NCI-H510A treated with DMSO at 0.1 percent for 48 hours (cell line): ENCODE data around the gene PGAP3.

ENCODE experiments used
- DNase-seq: peaks from one replicate; lab custom pipeline; 2025; lab: John Stamatoyannopoulos, UW

Gene PGAP3

DNA sequence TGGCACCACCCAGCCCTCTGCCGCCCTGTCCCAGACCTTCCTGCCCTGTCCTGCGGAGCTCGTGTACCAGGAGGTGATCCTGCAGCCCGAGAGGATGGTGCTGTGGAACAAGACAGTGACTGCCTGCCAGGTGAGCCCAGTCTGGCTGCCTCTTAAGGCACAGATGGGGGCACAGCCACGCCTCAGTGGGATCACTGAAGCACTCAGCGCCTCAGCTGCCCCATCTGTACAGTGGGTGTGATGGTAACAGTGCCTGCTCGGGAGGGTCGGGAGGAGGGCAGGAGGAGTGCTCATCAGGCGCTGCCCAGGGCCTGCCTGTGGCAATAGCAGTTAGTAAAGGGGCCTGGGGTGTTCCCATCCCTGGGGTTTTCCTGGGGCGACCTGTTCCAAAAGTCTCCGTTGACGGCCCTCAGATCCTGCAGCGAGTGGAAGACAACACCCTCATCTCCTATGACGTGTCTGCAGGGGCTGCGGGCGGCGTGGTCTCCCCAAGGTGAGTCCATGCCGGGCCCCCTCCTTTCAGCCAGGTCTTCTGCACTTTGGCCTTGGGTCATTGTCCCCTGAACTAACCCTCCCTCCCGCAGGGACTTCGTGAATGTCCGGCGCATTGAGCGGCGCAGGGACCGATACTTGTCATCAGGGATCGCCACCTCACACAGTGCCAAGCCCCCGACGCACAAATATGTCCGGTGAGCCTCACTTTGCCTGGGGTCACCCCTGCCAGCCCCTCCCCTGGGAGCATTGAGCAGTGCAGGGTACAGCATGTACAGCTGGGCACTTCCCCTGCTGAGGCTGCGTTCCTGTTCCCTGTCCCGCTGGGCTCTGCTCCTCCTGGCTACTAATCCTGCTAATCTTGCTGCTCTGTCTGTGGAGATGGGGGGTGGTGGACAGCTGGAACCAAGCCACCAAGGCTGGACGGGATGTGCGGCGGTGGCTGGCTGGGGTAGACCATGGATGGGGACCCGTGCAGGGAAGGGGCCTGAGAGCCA lies 27.2 kb downstream of the PGAP3 start:
- DNase-seq: no peak

DNA sequence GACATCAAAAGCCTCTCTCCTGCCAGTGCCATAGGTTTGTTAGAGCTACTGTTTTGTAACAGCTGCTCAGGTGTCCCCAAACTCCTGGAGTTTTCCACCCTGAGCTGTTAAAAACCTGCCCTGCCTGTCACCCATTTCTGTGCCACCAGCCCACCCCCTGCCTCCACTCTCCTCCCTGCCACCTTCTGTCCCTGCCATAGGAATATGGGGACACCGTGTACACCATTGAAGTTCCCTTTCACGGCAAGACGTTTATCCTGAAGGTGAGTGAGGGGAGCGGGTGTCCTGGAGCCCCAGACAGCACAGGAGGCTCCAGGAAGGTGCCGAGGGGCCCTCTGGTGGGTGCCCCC lies 27.9 kb downstream of the PGAP3 start:
- DNase-seq: no peak

DNA sequence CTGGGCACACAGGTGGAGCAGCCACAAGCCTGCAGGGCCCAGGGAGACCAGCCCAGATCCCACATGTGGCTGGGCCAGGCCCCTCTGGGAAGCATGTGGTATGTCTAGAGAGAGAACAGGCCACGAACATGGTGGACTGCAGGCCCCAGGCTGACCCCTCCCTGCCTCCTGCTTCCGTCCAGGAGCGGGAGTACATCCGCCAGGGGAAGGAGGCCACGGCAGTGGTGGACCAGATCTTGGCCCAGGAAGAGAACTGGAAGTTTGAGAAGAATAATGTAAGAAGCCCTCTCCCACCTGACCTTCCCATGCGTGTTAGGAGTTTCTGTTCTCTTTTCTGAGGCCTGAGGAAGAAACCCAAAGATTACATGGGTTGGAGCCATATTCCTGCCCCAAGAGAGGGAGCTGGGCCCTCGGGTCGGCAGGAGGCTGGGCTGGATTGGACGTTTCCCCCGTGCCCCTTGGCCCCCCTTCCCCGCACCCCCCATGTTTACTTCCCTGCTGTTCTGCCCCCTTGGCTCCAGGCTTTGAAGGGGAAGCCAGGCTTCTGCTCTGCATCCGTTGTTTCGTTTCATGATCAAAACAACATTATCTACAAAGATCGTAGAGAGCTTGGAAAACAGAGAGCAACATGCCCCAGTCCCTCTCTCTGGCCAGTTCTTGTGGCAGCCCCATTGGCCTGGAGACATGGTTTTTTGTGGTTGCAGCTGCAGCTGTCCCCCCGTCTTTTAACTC lies 28.4 kb downstream of the PGAP3 start:
- no peak for DNase-seq

DNA sequence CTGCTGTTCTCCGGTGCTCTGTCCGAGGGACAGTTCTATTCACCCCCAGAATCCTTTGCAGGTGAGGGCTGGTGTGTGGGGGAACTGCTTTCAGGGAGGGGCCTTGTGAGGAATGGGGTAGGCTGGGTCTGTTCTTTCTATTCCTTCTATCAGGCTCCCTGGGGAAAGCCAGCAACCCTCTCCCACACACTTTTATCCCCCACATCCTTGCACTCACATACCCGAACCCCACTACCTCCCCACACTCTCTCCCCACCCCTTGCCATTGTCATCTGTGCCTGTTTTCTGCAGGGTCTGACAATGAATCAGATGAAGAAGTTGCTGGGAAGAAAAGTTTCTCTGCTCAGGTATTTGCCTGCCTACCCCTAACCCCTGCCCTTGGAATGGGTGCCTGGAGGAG lies 29.1 kb downstream of the PGAP3 start:
- no peak for DNase-seq

DNA sequence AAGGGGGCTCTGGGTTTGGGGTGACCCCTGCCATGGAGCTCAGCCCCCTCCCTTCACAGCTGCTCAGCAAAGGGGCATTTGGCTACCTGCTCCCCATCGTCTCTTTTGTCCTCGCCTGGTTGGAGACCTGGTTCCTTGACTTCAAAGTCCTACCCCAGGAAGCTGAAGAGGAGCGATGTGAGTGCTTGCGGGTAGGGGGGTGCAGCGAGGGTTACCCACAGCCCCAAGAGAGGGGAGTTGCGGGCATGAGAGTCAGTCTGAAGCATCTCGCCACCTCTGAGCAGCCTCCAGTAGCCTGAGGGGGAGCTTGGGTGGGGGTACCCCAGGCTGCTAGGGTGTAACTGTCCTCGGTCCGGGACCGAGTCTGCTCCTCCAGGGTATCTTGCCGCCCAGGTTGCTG lies 29.5 kb downstream of the PGAP3 start:
- DNase-seq: no peak

DNA sequence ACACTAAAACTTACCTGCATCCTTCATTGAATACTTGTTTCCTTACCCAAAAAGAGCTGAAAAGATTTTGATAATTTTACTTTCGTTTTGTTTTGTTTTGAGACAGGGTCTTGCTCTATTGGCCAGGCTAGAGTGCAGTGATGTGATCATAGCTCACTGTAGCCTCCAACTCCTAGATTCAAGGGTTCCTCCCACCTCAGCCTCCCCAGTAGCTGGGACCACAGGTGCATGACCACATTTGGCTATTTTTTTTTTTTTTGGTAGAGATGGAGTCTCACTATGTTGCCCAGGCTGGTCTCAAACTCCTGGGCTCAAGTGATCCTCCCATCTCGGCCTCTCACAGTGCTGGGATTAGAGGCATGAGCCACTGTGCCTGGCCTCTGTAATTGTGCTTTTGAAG lies 32.8 kb downstream of the PGAP3 start:
- no peak for DNase-seq

DNA sequence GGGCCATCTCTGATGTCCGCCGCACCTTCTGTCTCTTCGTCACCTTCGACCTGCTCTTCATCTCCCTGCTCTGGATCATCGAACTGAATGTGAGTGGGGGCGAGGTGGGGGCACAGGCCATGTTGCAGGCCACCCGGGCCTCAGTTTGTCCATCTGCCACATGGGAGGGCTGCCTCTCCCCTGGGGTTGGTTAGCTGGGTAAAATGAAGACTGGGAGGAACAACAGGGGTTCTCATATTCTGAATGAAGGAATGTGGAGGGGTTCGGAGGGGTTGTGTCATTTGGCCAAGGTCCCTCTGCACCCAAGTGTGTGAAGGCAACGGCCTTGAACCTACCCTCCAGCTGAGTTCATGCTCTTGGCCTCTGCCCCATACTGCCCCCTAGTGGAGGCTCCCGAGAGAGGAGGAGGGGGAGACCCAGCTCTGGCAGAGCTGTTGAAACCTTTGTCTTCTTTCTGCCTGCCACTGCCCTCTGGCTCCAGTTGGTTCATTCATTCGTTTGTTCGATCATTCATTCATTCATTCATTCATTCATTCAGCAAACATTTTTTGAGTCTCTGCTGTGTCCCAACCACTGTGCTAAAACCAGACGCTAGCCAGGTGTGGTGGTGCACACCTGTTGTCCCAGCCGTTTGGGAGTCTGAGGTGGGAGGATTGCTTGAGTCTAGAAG lies 34.1 kb downstream of the PGAP3 start:
- DNase-seq: peak; percentile 53

DNA sequence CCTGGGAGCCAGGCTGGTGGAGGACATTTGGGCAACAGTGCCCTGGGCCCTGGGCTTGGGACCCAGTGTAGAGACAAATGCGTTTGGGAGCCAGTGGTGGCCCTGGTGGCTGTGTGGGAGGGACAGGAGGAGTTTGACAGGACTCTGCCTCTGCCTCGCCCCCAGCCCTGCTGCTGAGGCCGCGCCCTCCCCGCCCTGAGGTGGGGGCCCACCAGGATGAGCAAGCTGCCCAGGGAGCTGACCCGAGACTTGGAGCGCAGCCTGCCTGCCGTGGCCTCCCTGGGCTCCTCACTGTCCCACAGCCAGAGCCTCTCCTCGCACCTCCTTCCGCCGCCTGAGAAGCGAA lies 34.6 kb downstream of the PGAP3 start:
- DNase-seq: no peak

DNA sequence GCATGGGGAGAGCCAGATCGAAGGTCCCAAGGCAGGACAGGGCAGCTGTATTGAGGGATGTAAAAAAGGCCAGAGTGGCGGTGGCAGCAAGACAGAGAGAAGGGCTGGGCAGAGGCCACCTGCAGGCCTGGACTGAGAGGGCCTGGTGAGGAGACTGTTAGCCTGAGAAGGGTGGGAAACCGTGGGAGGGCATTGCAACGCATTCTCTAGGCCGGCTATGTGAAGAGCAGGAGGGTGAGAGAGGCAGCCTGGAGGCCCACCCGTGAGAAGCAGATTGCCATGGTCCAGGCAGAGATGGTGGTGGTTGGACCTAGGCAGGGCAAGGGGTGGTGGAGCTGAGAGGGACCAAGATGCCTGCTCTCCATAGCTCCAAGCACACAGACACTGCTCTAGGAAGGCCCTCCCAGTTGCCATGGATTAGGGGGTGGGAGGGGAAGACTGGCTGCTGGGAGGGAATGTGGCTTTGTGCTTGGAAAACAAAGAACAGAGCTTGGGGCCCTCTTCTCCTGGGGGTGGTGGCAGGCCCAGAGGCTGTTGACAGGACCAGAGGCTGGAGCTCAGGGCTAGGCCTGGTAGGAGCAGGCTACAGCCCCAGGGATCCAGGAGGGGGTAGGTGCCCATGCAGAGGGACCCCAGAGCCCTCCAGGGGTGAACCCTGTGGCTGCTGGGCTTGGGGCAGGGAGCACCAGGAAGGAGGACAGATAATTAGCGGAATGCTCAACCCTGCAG lies 35.1 kb downstream of the PGAP3 start:
- no peak for DNase-seq

DNA sequence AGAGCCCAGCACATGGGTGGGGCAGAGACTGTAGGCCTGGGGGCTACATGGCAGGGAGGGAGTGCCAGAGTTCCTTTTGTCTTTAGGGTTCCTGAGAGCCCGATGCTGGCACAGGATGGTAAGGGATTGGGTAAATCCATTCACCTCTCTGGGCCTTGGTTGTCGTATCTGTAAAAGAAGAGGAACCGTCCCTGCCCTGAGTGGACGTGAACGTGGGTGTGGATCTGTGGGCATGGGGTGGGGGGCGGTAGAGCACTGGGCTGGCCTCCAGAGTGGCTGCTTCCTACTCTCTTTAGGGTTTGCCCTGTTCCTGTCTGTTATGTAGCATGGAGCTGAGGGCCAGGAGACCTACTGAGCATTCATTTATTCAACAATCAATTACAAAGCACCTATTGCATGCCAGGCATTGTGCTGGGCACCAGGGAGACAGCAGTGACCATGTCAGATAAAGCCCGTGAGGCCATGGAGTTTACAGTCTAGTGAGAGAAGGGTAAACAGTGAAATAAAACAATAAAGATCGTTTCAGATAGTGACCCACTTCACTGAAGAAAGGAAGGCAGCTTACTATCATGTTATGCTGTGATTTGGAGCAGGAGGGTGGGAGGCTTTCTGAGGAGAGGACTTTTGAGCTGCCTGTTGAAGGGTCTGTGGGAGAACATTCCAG lies 35.8 kb downstream of the PGAP3 start:
- DNase-seq: no peak

DNA sequence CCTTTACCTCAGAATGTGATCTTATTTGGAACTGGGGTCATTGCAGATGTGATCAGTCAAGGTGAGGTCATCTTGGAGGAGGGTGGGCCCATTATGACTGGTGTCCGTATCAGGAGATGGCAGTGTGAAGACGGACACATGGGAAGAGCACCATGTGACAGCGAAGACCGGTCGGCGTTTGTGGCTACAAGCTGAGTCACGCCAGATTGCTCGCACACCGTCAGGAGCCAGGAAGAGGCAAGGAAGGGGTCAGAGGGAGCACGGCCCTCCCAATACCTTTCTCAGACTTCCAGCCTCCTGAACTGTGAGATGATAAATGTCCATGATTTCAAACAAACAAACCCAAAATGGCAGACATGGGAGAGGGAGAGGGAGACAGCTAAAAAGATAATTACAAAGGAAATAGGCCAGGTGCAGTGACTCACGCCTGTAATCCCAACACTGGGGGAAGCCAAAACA lies 37.7 kb downstream of the PGAP3 start:
- no peak for DNase-seq

DNA sequence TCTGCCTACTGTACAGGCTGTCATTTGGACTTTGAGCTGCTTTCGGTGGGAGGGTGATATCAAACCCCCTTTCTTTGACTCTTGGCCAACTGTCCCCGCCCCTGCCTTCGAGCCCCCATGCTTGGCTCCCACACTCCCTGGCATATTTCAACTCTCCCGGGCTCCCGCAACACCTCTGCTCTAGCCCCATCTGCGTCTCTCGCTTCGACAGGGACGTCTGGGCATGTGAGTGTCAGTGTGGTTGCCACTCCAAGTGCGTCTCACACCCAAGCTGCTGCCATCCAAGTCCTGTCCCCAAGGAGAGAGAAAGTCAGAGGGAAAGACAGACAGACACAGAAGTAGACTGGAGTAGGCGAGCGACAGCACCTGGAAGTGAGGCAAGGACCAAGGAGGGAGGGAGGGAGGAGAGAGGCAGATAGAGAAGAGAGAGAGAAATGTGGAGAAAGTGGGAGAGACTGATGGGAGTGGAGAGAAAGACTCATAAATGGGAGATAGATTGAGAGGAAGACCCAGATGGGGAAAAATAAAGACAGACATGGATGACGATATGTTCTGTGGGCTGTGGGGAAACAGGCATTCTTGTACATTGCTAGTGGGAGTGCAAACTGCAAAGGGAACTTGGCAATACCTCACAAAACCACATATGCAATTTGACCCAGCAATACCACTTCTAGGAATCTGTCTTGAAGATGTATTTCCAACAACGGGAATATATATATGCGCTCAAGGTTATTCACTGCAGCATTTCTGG lies 39.1 kb downstream of the PGAP3 start:
- DNase-seq: no peak

DNA sequence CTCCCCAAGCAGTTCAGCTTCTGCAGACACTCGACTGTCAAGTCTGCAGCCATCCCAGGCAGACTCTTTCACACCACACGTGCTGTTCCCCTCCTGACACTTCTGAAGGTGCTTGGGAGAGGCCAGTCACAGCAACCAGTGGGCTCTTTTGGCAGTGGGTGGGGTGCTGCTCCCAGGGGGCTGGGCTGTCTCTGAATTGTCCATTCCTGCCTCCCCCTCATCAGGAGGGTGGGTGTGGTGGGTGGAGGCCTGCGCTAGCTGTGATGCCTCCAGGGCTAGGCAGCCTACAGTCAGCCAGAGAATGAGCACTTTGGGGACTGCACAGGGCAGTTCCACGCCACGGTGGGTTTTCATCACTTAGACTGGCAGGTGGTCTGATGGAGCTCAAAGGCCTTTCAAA lies 40.6 kb downstream of the PGAP3 start:
- DNase-seq: no peak

DNA sequence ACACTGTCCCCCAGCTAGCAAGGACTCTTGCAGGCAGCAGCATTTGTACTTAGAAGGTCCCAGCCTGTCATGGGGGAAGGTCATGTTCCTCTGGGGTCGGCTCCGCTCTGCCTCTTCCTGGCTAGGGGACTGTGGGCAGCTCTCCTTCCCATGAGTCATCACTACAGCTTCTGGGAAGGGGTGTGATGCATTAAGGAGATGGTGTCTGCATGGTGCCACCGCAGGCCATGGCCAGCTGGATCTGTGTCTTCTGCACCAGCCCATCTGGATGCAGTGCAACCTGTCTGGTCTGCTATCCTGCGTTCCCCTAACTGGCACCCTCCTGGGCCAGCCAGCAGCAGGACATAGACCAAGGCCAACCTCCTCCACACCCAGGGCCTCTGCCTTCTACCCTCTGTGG lies 44.6 kb downstream of the PGAP3 start:
- DNase-seq: no peak

DNA sequence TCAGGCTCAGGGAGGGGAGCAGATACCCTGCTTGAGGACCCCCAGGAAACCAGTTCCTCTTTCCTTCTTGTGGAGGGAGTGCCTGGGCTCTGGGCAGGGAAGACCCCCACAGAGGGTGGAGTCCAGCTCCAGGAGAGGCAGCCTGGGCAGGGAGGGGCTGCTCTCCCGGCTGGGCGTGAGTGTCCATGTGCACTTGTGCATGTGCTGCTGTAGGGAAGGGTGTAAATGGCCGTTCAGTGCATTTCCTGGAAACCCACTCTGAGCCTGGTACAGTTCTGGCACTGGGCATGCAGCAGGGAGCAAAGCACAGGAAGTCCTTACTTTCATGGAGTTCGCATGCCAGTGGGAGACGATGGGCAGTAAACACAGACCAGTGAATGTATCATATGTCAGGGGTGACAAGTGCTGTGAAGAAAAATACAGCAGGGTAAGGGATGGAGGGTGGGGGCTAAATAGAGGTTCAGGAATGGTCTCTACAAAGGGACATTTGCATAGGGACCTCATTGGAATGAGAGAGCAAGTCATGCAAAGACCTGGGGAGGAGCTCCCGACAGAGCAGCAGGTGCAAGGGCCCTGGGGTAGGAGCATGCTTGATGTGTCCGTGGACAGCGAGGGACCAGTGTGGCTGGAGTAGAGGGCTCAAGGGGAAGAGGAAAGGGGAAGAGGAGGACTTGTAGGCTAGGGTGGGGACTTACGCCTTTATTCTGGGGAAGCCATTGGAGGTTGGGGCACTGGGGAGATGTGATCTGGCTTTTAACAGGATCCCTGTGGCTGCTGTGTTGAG lies 45.4 kb downstream of the PGAP3 start:
- DNase-seq: no peak

DNA sequence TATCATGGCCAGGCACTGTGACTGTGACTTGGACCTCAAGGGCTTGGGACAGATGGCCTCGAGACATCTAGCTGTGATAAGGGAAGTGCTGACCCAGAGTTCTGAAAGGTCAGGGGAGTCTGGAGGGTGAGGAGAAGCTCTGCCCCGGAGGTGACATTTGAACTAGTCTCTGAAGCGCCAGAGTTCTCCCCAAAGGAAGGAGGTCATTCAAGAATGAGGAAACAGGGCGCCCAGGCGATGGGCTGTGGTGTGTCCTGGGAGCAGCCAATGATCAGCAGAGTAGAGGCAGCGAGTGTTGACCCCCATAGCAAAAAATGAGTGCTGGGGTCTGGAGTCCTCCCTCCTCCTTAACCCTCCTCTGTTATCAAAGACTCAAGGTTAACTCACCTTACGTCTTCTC lies 46.0 kb downstream of the PGAP3 start:
- DNase-seq: no peak

DNA sequence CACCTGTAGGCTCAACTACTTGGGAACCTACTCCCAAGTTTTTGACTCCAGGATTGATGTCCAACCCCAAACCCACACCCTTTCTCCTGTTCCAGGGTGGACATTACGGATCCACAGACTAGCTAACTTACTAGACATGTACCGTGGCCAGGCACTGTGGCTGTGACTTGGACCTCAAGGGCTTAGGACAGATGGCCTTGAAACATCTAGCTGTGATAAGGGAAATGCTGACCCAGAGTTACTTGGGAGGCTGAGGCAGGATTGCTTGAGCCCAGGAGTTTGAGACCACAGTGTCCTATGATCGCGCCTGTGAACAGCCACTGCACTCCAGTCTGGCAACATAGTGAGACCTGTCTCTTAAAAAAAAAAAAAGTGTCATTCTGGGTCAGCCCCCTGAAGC lies 46.8 kb downstream of the PGAP3 start:
- DNase-seq: no peak

DNA sequence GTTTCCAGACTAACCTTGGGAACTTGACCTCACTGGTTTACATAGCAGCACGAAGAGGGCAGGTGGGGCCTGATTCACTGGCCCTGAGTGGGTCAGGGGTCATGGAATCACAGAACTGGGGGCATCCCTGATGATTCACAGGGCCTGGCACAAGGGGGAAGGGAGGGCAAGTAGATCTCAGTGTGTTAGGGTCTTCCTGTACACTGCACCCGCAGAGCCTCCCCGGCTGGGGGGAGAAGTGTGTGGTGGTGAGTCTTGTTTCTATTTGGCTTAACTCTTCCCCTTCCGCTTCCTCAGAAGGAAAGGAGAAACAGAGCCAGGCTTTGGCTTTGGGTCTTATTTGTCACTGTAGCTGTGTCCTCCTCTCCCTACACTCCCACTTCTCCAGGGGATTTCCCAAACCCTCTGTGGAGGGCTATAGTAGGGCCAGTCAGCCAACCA lies 47.2 kb downstream of the PGAP3 start:
- DNase-seq: no peak

DNA sequence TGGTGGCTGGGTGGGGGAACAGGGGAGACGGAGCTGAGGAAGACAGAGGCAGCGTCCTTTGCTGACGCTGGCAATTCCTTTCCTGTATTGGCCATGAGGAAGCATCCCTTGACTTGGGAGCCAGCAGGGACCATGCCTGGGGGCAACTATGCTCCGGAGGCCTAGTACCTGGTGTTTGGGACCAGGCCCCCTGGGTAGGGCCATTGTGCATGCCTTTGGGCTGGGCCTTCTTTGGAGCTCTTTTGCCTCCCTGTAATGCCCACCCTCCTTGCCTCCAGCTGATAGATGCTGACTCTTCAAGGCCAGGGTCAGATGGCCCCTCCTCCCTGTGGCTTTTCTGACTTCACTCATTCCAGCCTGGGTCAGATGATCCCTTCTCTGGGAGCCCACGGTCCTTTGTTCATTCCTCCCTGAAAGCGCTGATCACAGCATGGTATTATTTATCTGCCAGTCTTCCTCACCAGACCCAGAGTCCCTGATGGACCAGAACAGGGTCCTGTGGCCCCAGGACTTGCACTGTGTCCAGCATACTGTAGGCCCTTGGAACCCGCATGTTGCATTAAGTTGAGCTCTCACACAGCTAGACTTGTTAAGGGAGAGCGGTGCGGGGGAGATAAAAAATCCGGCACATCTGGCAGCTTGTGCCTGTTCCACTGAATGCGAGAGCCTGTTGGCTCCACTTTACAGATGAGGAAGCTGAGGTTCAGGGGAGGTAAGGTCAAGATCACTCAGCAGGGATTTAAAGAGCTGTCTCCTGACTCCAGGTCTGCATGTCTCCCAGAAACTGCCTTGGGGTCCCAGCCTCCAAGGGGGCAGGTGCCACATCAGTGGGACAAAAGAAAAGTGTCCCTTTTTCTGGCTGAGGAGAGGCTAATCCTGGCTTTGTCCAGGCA lies 48.0 kb downstream of the PGAP3 start:
- no peak for DNase-seq
